DND-41 (cell line): ENCODE measurements around the gene ERCC5.

ENCODE experiments used
- ATAC-seq: fragments of 200-7000 bp; cut with Tn5 transposase; 3 replicates; pipeline ENCODE4 v1.9.1; 2021; ENCODE audit warnings: low read depth; ENCODE audit not compliant: insufficient read depth
- DNase-seq: peaks from one replicate; pipeline ENCODE4 v3.0.0-alpha.2; 2020
- H2AFZ ChIP-seq: 2 replicates; pipeline ENCODE4 v1.6.0; 2012; ENCODE audit warnings: low read depth, low read length
- H3K27ac ChIP-seq: 2 replicates; pipeline ENCODE4 v1.5.1; 2012; ENCODE audit warnings: low read length, inconsistent platforms
- H3K27me3 ChIP-seq: fragments of 200-600 bp; sonication (generic); 2 replicates; pipeline ENCODE4 v1.6.0; 2012; ENCODE audit warnings: low read length, mild to moderate bottlenecking, inconsistent platforms; ENCODE audit not compliant: insufficient read depth, poor library complexity
- H3K36me3 ChIP-seq: 2 replicates; pipeline ENCODE4 v1.5.1; 2012; ENCODE audit warnings: low read length, inconsistent platforms; ENCODE audit not compliant: insufficient read depth
- H3K4me1 ChIP-seq: 2 replicates; pipeline ENCODE4 v1.5.1; 2012; ENCODE audit warnings: mild to moderate bottlenecking, low read length; ENCODE audit not compliant: insufficient read depth
- H3K4me2 ChIP-seq: 2 replicates; pipeline ENCODE4 v1.6.0; 2012; ENCODE audit warnings: mild to moderate bottlenecking, moderate library complexity, low read length, inconsistent platforms; ENCODE audit not compliant: insufficient read depth
- H3K4me3 ChIP-seq, 2 experiments: fragments of 200-600 bp in 1 of 2; shearing (Covaris generic) in 1 of 2; 2 replicates each; pipeline ENCODE4 v1.5.1; 2012 to 2016; ENCODE audit warnings: inconsistent platforms in 2 of 2, low read length in 2 of 2, mild to moderate bottlenecking in 2 of 2, low read depth in 1 of 2, moderate library complexity in 1 of 2
- H3K79me2 ChIP-seq: 2 replicates; pipeline ENCODE4 v1.6.0; 2012; ENCODE audit warnings: low read length, inconsistent platforms; ENCODE audit not compliant: insufficient read depth
- H3K9ac ChIP-seq: 2 replicates; pipeline ENCODE4 v1.6.0; 2012; ENCODE audit warnings: low read depth, mild to moderate bottlenecking, inconsistent platforms, low read length, moderate library complexity
- H3K9me3 ChIP-seq: 2 replicates; pipeline ENCODE4 v1.5.1; 2012; ENCODE audit warnings: low read length, moderate library complexity, mild to moderate bottlenecking, inconsistent platforms; ENCODE audit not compliant: insufficient read depth, severe bottlenecking
- H4K20me1 ChIP-seq: 2 replicates; pipeline ENCODE4 v1.6.0; 2012; ENCODE audit warnings: low read length; ENCODE audit not compliant: insufficient read depth
- CTCF ChIP-seq: IDR thresholded peaks from 2 replicates; pipeline ENCODE4 v1.5.1; 2012; ENCODE audit warnings: borderline replicate concordance, low read length, moderate library complexity, mild to moderate bottlenecking; ENCODE audit not compliant: poor library complexity, severe bottlenecking; ENCODE audit errors: extremely low read depth
- EZH2 ChIP-seq: IDR thresholded peaks from 3 replicates; pipeline ENCODE4 v1.6.1; 2012; ENCODE audit warnings: borderline replicate concordance, low read depth, mild to moderate bottlenecking, moderate library complexity, low read length, inconsistent platforms; ENCODE audit not compliant: severe bottlenecking

The ERCC5 gene

GRCh38 chr13:102838273-102838672, 7.6 kb upstream of the ERCC5 start:
- Histone ChIP-seq H3K9me3 (no peaks in the 10 kb centered on the region), H3K4me3 (no peak overlapping the region), H3K27ac (no peak overlapping the region), H3K79me2 (no peaks in the 10 kb centered on the region), H4K20me1 (no peaks in the 10 kb centered on the region), H3K4me1 (no peaks in the 10 kb centered on the region), H3K9ac (no peak overlapping the region), H2AFZ (no peak overlapping the region), H3K27me3 (no peaks in the 10 kb centered on the region), H3K36me3 (peaks cover 38% of the 10 kb centered on the region), H3K4me2 (no peak overlapping the region)
- TF ChIP-seq CTCF (no peak), EZH2 (no peak)
- no peak for DNase-seq
- ATAC-seq: no peak

- Histone ChIP-seq H3K9ac (no peak overlapping the region), H3K4me1 (no peaks in the 10 kb centered on the region; the same call in 1 of the 2 replicates), H2AFZ (no peak overlapping the region), H4K20me1 (no peaks in the 10 kb centered on the region), H3K9me3 (no peaks in the 10 kb centered on the region), H3K4me2 (no peak overlapping the region), H3K36me3 (peaks cover 37% of the 10 kb centered on the region), H3K27me3 (no peaks in the 10 kb centered on the region), H3K79me2 (no peaks in the 10 kb centered on the region), H3K4me3 (no peak overlapping the region), H3K27ac (no peak overlapping the region)
- ATAC-seq (no peak), DNase-seq (no peak)
- no peak for TF ChIP-seq CTCF
- no peak for TF ChIP-seq EZH2
Observed at GRCh38 chr13:102838982-102839381, 6.8 kb upstream of the ERCC5 start.

- Histone ChIP-seq H2AFZ (no peak overlapping the region), H3K4me2 (no peak overlapping the region), H3K4me3 (no peak overlapping the region), H3K27me3 (no peaks in the 10 kb centered on the region), H3K9me3 (no peaks in the 10 kb centered on the region), H3K36me3 (peaks cover 37% of the 10 kb centered on the region), H4K20me1 (no peaks in the 10 kb centered on the region), H3K79me2 (peaks cover 2% of the 10 kb centered on the region; the same call in 1 of the 2 replicates), H3K27ac (no peak overlapping the region), H3K9ac (no peak overlapping the region), H3K4me1 (peaks cover 2% of the 10 kb centered on the region)
- ATAC-seq: no peak
- no peak for DNase-seq
- no peak for TF ChIP-seq CTCF
- TF ChIP-seq EZH2: no peak
Observed at GRCh38 chr13:102839462-102839861, 6.4 kb upstream of the ERCC5 start.

GRCh38 chr13:102845289-102845629, 573 bp upstream of the ERCC5 start:
- DNase-seq: no peak
- Histone ChIP-seq H3K4me2 (peak overlapping the region; percentile 82), H3K27me3 (no peaks in the 10 kb centered on the region), H3K9me3 (no peaks in the 10 kb centered on the region), H3K4me3 (peak overlapping the region; percentile 88 to 91), H3K4me1 (peaks cover 35% of the 10 kb centered on the region), H2AFZ (peak overlapping the region; percentile 78), H3K79me2 (peaks cover 57% of the 10 kb centered on the region), H4K20me1 (peaks cover 10% of the 10 kb centered on the region; the same call in 1 of the 2 replicates), H3K36me3 (peaks cover 4% of the 10 kb centered on the region), H3K9ac (peak overlapping the region; percentile 95), H3K27ac (peak overlapping the region; percentile 96)
- peak; percentile 32 for ATAC-seq
- TF ChIP-seq CTCF (no peak), EZH2 (no peak)
